ENCODE measurements around the gene MORC4. TPM values are rescaled to one million over a fixed set of nuclear protein-coding genes. Genes with fewer than 3 reads are reported as not detected.

MORC4 gene
- total RNA-seq, 3 donors from 2014 or later (not counting 1 experiment from before 2014, with no cell fraction given) = 2.5 to 3.6 (median 3.0) TPM

DNA sequence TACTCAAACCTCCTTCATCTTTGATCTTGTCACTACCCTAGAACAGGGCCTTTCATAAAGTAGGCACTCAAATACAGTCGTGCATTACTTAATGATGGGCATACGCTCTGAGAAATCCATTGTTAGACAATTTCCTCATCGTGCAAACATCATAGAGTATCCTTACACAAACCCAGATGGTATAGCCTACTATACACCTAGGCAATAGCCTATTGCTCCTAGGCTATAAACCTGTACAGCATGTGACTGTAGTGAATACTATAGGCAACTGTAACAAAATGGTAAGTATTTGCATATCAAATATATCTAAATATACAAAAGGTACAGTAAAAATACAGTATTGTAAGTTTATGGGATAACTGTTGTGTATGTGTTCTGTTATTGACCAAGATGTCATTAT lies 47.9 kb downstream of the MORC4 start:
- peaks cover 0 to 8% of the 10 kb centered on the region in 2 donors for H3K27me3 Mint-ChIP-seq (ENCODE audit: low read depth in 2 of 2)
- DNase-seq = no peak
- Histone ChIP-seq H3K27ac (ENCODE audit: low read length) (no peak overlapping the region), H3K9me3 (ENCODE audit: control insufficient read depth, insufficient read depth, low read length) (no peaks in the 10 kb centered on the region), H3K4me3 (ENCODE audit: low read length) (no peak overlapping the region), H3K4me1 (ENCODE audit: control insufficient read depth, insufficient read depth, low read length) (no peaks in the 10 kb centered on the region), H3K27me3 (ENCODE audit: control insufficient read depth, insufficient read depth, low read length) (no peaks in the 10 kb centered on the region), H3K36me3 (ENCODE audit: control insufficient read depth, insufficient read depth, low read length) (no peaks in the 10 kb centered on the region)
- no peak overlapping the region for H3K4me3 Mint-ChIP-seq
- H3K4me1 Mint-ChIP-seq = no peaks in the 10 kb centered on the region
- no peak for ATAC-seq
- H3K36me3 Mint-ChIP-seq = no peaks in the 10 kb centered on the region
- H3K9me3 Mint-ChIP-seq = no peaks in the 10 kb centered on the region
- no peak overlapping the region for H3K27ac Mint-ChIP-seq
- intact Hi-C loops (cut with micrococcal nuclease) = no loop called here
- 100% methylated on average over 3 of the region's 3 CpGs for WGBS (ENCODE audit: insufficient coverage)
- TF ChIP-seq, protein P1, sequence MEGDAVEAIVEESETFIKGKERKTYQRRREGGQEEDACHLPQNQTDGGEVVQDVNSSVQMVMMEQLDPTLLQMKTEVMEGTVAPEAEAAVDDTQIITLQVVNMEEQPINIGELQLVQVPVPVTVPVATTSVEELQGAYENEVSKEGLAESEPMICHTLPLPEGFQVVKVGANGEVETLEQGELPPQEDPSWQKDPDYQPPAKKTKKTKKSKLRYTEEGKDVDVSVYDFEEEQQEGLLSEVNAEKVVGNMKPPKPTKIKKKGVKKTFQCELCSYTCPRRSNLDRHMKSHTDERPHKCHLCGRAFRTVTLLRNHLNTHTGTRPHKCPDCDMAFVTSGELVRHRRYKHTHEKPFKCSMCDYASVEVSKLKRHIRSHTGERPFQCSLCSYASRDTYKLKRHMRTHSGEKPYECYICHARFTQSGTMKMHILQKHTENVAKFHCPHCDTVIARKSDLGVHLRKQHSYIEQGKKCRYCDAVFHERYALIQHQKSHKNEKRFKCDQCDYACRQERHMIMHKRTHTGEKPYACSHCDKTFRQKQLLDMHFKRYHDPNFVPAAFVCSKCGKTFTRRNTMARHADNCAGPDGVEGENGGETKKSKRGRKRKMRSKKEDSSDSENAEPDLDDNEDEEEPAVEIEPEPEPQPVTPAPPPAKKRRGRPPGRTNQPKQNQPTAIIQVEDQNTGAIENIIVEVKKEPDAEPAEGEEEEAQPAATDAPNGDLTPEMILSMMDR (IDR thresholded peaks at IDR 0.05) = no peak

DNA sequence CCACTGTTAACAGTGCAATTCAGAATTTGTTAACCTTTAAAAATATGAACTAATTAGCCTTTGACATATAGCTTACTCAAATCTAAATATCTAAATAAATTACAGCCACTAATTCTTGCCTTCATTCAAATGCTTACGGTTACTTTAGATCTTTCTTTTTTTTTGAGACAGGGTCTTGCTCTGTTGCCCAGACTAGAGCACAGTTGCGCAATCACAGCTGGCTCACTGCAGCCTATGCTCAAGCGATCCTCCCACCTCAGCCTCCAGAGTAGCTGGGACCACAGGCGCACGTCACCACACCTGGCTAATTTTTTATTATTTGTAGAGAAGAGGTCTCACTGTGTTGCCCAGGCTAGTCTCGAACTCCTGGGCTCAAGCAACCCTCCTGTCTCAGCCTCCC lies 48.8 kb downstream of the MORC4 start:
- Mint-ChIP-seq H3K4me3 (no peak overlapping the region), H3K27ac (no peak overlapping the region), H3K9me3 (no peaks in the 10 kb centered on the region), H3K27me3 (ENCODE audit: low read depth in 2 of 2) (peaks cover 0 to 8% of the 10 kb centered on the region in 2 donors), H3K36me3 (no peaks in the 10 kb centered on the region), H3K4me1 (no peaks in the 10 kb centered on the region)
- TF ChIP-seq, protein P1 (IDR thresholded peaks at IDR 0.05) = no peak
- Histone ChIP-seq H3K9me3 (ENCODE audit: control insufficient read depth, insufficient read depth, low read length) (no peaks in the 10 kb centered on the region), H3K36me3 (ENCODE audit: control insufficient read depth, insufficient read depth, low read length) (no peaks in the 10 kb centered on the region), H3K27ac (ENCODE audit: low read length) (no peak overlapping the region), H3K4me3 (ENCODE audit: low read length) (no peak overlapping the region), H3K4me1 (ENCODE audit: control insufficient read depth, insufficient read depth, low read length) (no peaks in the 10 kb centered on the region), H3K27me3 (ENCODE audit: control insufficient read depth, insufficient read depth, low read length) (no peaks in the 10 kb centered on the region)
- ATAC-seq = no peak
- intact Hi-C loops (cut with micrococcal nuclease) = no loop called here
- 94% methylated on average over 6 of the region's 6 CpGs for WGBS (ENCODE audit: insufficient coverage)
- DNase-seq = no peak

DNA sequence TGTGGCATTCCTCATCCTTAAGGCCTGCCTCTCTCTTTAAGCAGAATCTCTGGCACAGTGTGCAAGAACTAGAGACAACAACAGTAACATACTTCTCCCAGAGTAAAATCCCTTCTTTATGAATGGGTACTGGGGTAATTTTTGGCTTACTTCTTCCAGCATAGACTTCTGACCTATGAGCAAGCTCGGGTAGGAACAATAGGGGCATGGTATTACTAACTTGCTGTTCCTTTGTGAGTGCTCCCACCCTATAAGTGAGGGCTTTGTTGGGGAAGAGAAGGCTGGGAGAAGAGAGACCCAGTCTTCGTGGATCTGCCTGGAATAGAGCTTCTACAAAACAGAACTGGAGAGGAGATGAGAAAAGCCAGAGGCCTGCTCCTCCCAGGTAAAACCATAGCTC lies 49.6 kb downstream of the MORC4 start:
- Histone ChIP-seq H3K36me3 (ENCODE audit: control insufficient read depth, insufficient read depth, low read length) (no peaks in the 10 kb centered on the region), H3K4me3 (ENCODE audit: low read length) (no peak overlapping the region), H3K9me3 (ENCODE audit: control insufficient read depth, insufficient read depth, low read length) (no peaks in the 10 kb centered on the region), H3K4me1 (ENCODE audit: control insufficient read depth, insufficient read depth, low read length) (no peaks in the 10 kb centered on the region), H3K27me3 (ENCODE audit: control insufficient read depth, insufficient read depth, low read length) (no peaks in the 10 kb centered on the region), H3K27ac (ENCODE audit: low read length) (no peak overlapping the region)
- 83% methylated on average over 2 of the region's 2 CpGs for whole genome bisulfite sequencing (ENCODE audit: insufficient coverage)
- Mint-ChIP-seq H3K9me3 (no peaks in the 10 kb centered on the region), H3K27me3 (ENCODE audit: low read depth in 2 of 2) (peaks cover 0 to 3% of the 10 kb centered on the region in 2 donors), H3K27ac (no peak overlapping the region), H3K36me3 (no peaks in the 10 kb centered on the region), H3K4me3 (no peak overlapping the region), H3K4me1 (no peaks in the 10 kb centered on the region)
- no peak for ATAC-seq
- TF ChIP-seq, protein P1 (IDR thresholded peaks at IDR 0.05) = no peak
- intact Hi-C loops (cut with micrococcal nuclease) = no loop called here
- DNase-seq = no peak

DNA sequence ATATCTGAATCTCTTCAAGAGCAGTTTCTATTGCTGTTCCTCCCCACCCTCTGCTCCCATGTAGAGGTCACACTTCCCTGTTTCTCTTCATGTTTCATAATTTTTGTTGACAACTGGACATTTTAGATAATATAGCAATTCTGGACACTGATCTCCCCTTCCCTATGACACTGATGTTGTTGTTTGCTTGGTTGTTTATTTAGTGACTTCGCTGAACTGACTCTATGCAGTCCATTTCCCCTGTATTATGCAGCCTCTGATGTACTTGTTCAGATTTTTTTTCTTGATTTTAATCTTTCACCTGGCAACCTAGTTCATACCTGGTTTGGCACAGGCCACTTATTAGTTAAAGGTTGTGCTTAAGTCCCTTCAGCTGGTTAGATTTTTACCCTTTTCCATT lies 50.6 kb downstream of the MORC4 start:
- no peak overlapping the region for H3K27ac Mint-ChIP-seq
- no peaks in the 10 kb centered on the region for H3K9me3 ChIP-seq (ENCODE audit: control insufficient read depth, insufficient read depth, low read length)
- no peaks in the 10 kb centered on the region for H3K27me3 Mint-ChIP-seq (ENCODE audit: low read depth in 2 of 2)
- H3K27ac ChIP-seq (ENCODE audit: low read length) = no peak overlapping the region
- no peak overlapping the region for H3K4me3 Mint-ChIP-seq
- H3K27me3 ChIP-seq (ENCODE audit: control insufficient read depth, insufficient read depth, low read length) = no peaks in the 10 kb centered on the region
- H3K4me1 Mint-ChIP-seq = no peaks in the 10 kb centered on the region
- ATAC-seq = no peak
- H3K36me3 Mint-ChIP-seq = no peaks in the 10 kb centered on the region
- no CpG with 5 or more reads among the region's 1 CpG for WGBS (ENCODE audit: insufficient coverage)
- TF ChIP-seq, protein P1 (IDR thresholded peaks at IDR 0.05) = no peak
- no peak for DNase-seq
- no peak overlapping the region for H3K4me3 ChIP-seq (ENCODE audit: low read length)
- intact Hi-C loops (cut with micrococcal nuclease) = no loop called here
- no peaks in the 10 kb centered on the region for H3K36me3 ChIP-seq (ENCODE audit: control insufficient read depth, insufficient read depth, low read length)
- H3K9me3 Mint-ChIP-seq = no peaks in the 10 kb centered on the region
- H3K4me1 ChIP-seq (ENCODE audit: control insufficient read depth, insufficient read depth, low read length) = no peaks in the 10 kb centered on the region

Data from natural killer cell (primary cell).